K562 (cell line): ENCODE data around the gene SPNS1. TPM values are rescaled to one million over a fixed set of nuclear protein-coding genes. Genes with fewer than 3 reads are reported as not detected.
A peak's percentile ranks its signal among the peaks of the same experiment; 100 is the strongest.

ENCODE experiments used
- CREBBP ChIP-seq: IDR thresholded peaks from one replicate; pipeline ENCODE4 v1.6.1; 2012; ENCODE audit warnings: low read depth, mild to moderate bottlenecking, control low read depth, inconsistent platforms, low read length
- ERF ChIP-seq: fragments of 450-650 bp; formaldehyde crosslinking; IDR thresholded peaks from 2 replicates; pipeline ENCODE4 v1.4.0; 2020; ENCODE audit warnings: mild to moderate bottlenecking, mixed read lengths
- NFE2L1 ChIP-seq: fragments of 450-650 bp; IDR thresholded peaks from 2 replicates; pipeline ENCODE4 v1.6.1; 2016; ENCODE audit warnings: missing genetic modification characterization, low read depth, mild to moderate bottlenecking, missing compliant biosample characterization, moderate library complexity, borderline replicate concordance
- NR0B1 ChIP-seq: fragments of 450-650 bp; IDR thresholded peaks from one replicate; pipeline ENCODE4 v1.6.1; 2018; ENCODE audit warnings: mild to moderate bottlenecking, moderate library complexity; ENCODE audit not compliant: partially characterized antibody
- POLR2AphosphoS2 ChIP-seq: IDR thresholded peaks from 2 replicates; pipeline ENCODE4 v1.6.1; 2012; ENCODE audit warnings: low read length, improper control_type of control experiment
- RBM14 ChIP-seq: fragments of 200-400 bp; formaldehyde crosslinking; IDR thresholded peaks from 2 replicates; pipeline ENCODE4 v1.6.1; 2018; ENCODE audit warnings: low read depth, mild to moderate bottlenecking, low read length, moderate library complexity, borderline replicate concordance; ENCODE audit not compliant: insufficient read depth
- TRIM25 ChIP-seq: fragments of 450-650 bp; IDR thresholded peaks from 2 replicates; pipeline ENCODE4 v1.7.0; 2016; ENCODE audit warnings: borderline replicate concordance
- ZNF143 ChIP-seq: sonication (generic); formaldehyde crosslinking; IDR thresholded peaks from 2 replicates; pipeline ENCODE4 v1.9.0; 2022; ENCODE audit warnings: mild to moderate bottlenecking, missing genetic modification reagents
- ZNF395 ChIP-seq: fragments of 200-800 bp; sonication (Bioruptor generic); IDR thresholded peaks from 2 replicates; pipeline ENCODE4 v1.6.1; 2017; ENCODE audit warnings: missing genetic modification characterization, missing compliant biosample characterization
- ZNF764 ChIP-seq: fragments of 250-450 bp; sonication (Bioruptor Pico); IDR thresholded peaks from 2 replicates; pipeline ENCODE4 v1.4.0; 2020; ENCODE audit warnings: low read depth, mild to moderate bottlenecking, moderate library complexity
- ZNF77 ChIP-seq: fragments of 250-450 bp; sonication (Bioruptor Pico); IDR thresholded peaks from 2 replicates; pipeline ENCODE4 v1.5.0; 2020
- ZNF780A ChIP-seq: fragments of 250-450 bp; sonication (Bioruptor Pico); IDR thresholded peaks from 2 replicates; pipeline ENCODE4 v1.5.0; 2021; ENCODE audit warnings: mild to moderate bottlenecking
- polyA plus RNA-seq, 8 experiments: library from polyadenylated mRNA; depleted of rRNA in 4 of 8; stranded (reverse) in 5 of 8; unstranded in 3 of 8; fragments of >200 nt; fragmentation: Nextera tagmentation in 2 of 8; fragmentation: Illumina TruSeq in 1 of 8; extraction: Ambion mirVana in 2 of 8; extraction: Trizol in 1 of 8; gene quantifications; 2 replicates each; pipeline versions ENCODE4 v1.2.1 to v1.2.3, GENCODE V29; 2011 to 2014; ENCODE audit warnings: inconsistent platforms in 1 of 8, missing spikeins in 1 of 8
- total RNA-seq, 7 experiments: library from RNA; depleted of rRNA in 6 of 7; stranded (reverse); fragments of >200 nt in 6 of 7; fragmentation: Illumina TruSeq in 2 of 7; extraction: Trizol in 2 of 7; gene quantifications; 2 replicates each; pipeline versions ENCODE4 v1.2.1 to v1.2.3, GENCODE V29; 2011 to 2021; ENCODE audit warnings: low replicate concordance in 1 of 7
- TF ChIP-seq, protein P1 (sequence below): fragments of 450-650 bp; conservative IDR thresholded peaks from 2 replicates; pipeline ENCODE4 v1.6.1; 2016; ENCODE audit warnings: missing genetic modification characterization, low read depth, mild to moderate bottlenecking, missing compliant biosample characterization, moderate library complexity
- TF ChIP-seq, protein P2 (sequence below): sonication (generic); formaldehyde crosslinking; IDR thresholded peaks from 2 replicates; pipeline ENCODE4 v1.5.0; 2020; ENCODE audit warnings: missing genetic modification reagents
- TF ChIP-seq, protein P3 (sequence below): fragments of 150-350 bp; IDR thresholded peaks from 2 replicates; pipeline ENCODE4 v1.6.1; 2014; ENCODE audit warnings: low read depth, mild to moderate bottlenecking, low read length, borderline replicate concordance

The SPNS1 gene
- total and polyA plus RNA-seq, 9 of the 15 experiments (the other 6 are each of a cell fraction or from before 2014, with no cell fraction given): 0.58 to 64.9 (median 13.7) TPM

- TF ChIP-seq NR0B1: no peak
- 0 out of 2 replicates have a peak, but pooled peaks have one; percentile 47 for TF ChIP-seq RBM14
- no peak for TF ChIP-seq ZNF77 (CRISPR knock-in tag)
- no peak for TF ChIP-seq NFE2L1 (tag)
- TF ChIP-seq ZNF764: no peak
- TF ChIP-seq, protein P1, sequence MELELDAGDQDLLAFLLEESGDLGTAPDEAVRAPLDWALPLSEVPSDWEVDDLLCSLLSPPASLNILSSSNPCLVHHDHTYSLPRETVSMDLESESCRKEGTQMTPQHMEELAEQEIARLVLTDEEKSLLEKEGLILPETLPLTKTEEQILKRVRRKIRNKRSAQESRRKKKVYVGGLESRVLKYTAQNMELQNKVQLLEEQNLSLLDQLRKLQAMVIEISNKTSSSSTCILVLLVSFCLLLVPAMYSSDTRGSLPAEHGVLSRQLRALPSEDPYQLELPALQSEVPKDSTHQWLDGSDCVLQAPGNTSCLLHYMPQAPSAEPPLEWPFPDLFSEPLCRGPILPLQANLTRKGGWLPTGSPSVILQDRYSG (tag): no peak; the same call in 1 of the 2 replicates
- TF ChIP-seq ERF (CRISPR knock-in tag): no peak
- no peak for TF ChIP-seq ZNF143 (CRISPR knock-in tag)
- TF ChIP-seq, protein P2, sequence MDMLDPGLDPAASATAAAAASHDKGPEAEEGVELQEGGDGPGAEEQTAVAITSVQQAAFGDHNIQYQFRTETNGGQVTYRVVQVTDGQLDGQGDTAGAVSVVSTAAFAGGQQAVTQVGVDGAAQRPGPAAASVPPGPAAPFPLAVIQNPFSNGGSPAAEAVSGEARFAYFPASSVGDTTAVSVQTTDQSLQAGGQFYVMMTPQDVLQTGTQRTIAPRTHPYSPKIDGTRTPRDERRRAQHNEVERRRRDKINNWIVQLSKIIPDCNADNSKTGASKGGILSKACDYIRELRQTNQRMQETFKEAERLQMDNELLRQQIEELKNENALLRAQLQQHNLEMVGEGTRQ (CRISPR knock-in tag): peak; percentile 100
- TF ChIP-seq, protein P3, sequence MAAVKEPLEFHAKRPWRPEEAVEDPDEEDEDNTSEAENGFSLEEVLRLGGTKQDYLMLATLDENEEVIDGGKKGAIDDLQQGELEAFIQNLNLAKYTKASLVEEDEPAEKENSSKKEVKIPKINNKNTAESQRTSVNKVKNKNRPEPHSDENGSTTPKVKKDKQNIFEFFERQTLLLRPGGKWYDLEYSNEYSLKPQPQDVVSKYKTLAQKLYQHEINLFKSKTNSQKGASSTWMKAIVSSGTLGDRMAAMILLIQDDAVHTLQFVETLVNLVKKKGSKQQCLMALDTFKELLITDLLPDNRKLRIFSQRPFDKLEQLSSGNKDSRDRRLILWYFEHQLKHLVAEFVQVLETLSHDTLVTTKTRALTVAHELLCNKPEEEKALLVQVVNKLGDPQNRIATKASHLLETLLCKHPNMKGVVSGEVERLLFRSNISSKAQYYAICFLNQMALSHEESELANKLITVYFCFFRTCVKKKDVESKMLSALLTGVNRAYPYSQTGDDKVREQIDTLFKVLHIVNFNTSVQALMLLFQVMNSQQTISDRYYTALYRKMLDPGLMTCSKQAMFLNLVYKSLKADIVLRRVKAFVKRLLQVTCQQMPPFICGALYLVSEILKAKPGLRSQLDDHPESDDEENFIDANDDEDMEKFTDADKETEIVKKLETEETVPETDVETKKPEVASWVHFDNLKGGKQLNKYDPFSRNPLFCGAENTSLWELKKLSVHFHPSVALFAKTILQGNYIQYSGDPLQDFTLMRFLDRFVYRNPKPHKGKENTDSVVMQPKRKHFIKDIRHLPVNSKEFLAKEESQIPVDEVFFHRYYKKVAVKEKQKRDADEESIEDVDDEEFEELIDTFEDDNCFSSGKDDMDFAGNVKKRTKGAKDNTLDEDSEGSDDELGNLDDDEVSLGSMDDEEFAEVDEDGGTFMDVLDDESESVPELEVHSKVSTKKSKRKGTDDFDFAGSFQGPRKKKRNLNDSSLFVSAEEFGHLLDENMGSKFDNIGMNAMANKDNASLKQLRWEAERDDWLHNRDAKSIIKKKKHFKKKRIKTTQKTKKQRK: no peak
- no peak for TF ChIP-seq ZNF780A (CRISPR knock-in tag)
- peak; percentile 90 for TF ChIP-seq ZNF395 (CRISPR knock-in tag)
- TF ChIP-seq TRIM25: no peak
- no peak for TF ChIP-seq POLR2AphosphoS2
- no peak for TF ChIP-seq CREBBP
Observed at GRCh38 chr16:28974437-28975157, at the start of gene SPNS1 (continued).
